Astrocyte (in vitro differentiated cells and primary cell): ENCODE data around the gene USP16. TPM values are rescaled to one million over a fixed set of nuclear protein-coding genes. Genes with fewer than 3 reads are reported as not detected.
"Not testable (repeated sequence)": the region's sequence is repeated elsewhere in the genome, so short reads cannot be mapped to it uniquely, and the experiment has no call there.

Source experiments
- DNase-seq: peaks from one replicate; pipeline ENCODE4 v3.0.0-alpha.2; 2010; ENCODE audit warnings: low read depth
- FAIRE-seq: peaks from 2 replicates; lab custom pipeline; 2011; peaks lifted over from hg19 to GRCh38; lab: Jason Lieb, UNC
- H2AFZ ChIP-seq: 2 replicates; pipeline ENCODE4 v1.6.0; 2012; ENCODE audit warnings: low read depth, low read length, inconsistent platforms
- H3K27ac ChIP-seq: 2 replicates; pipeline ENCODE4 v1.5.1; 2011; ENCODE audit warnings: low read depth, low read length, inconsistent platforms
- H3K27me3 ChIP-seq: 2 replicates; pipeline ENCODE4 v1.6.0; 2011; ENCODE audit warnings: low read length, inconsistent platforms; ENCODE audit not compliant: insufficient read depth
- H3K36me3 ChIP-seq: 2 replicates; pipeline ENCODE4 v1.5.1; 2011; ENCODE audit warnings: low read length, inconsistent platforms; ENCODE audit not compliant: insufficient read depth
- H3K4me1 ChIP-seq: 2 replicates; pipeline ENCODE4 v1.5.1; 2011; ENCODE audit warnings: low read length, inconsistent platforms; ENCODE audit not compliant: insufficient read depth
- H3K4me2 ChIP-seq: 2 replicates; pipeline ENCODE4 v1.6.0; 2012; ENCODE audit warnings: low read length, inconsistent platforms
- H3K4me3 ChIP-seq: 2 replicates; pipeline ENCODE4 v1.5.1; 2011; ENCODE audit warnings: low read depth, mild to moderate bottlenecking, low read length, inconsistent platforms; ENCODE audit not compliant: insufficient read depth
- H3K79me2 ChIP-seq: 2 replicates; pipeline ENCODE4 v1.6.0; 2012; ENCODE audit warnings: mild to moderate bottlenecking, low read length, inconsistent platforms; ENCODE audit not compliant: insufficient read depth
- H3K9ac ChIP-seq: 2 replicates; pipeline ENCODE4 v1.6.0; 2012; ENCODE audit warnings: mild to moderate bottlenecking, low read length, inconsistent platforms
- H3K9me3 ChIP-seq: 2 replicates; pipeline ENCODE4 v1.5.1; 2012; ENCODE audit warnings: low read depth, mild to moderate bottlenecking, low read length, inconsistent platforms; ENCODE audit not compliant: insufficient read depth
- H4K20me1 ChIP-seq: 2 replicates; pipeline ENCODE4 v1.6.0; 2012; ENCODE audit warnings: low read length, inconsistent platforms; ENCODE audit not compliant: insufficient read depth
- H3K27ac Mint-ChIP-seq: one replicate; pipeline ENCODE4 v1.8.0; 2021; ENCODE audit warnings: mild to moderate bottlenecking, mixed read lengths; ENCODE audit not compliant: unreplicated experiment
- H3K27me3 Mint-ChIP-seq: one replicate; pipeline ENCODE4 v1.8.0; 2021; ENCODE audit warnings: low read depth, mixed read lengths; ENCODE audit not compliant: unreplicated experiment
- H3K36me3 Mint-ChIP-seq: one replicate; pipeline ENCODE4 v1.8.0; 2021; ENCODE audit warnings: low read depth, mixed read lengths; ENCODE audit not compliant: unreplicated experiment
- H3K4me1 Mint-ChIP-seq: one replicate; pipeline ENCODE4 v1.8.0; 2021; ENCODE audit warnings: low read depth, mixed read lengths; ENCODE audit not compliant: unreplicated experiment
- H3K4me3 Mint-ChIP-seq: one replicate; pipeline ENCODE4 v1.8.0; 2021; ENCODE audit warnings: mild to moderate bottlenecking, moderate library complexity, mixed read lengths; ENCODE audit not compliant: unreplicated experiment
- H3K9me3 Mint-ChIP-seq: one replicate; pipeline ENCODE4 v1.8.0; 2021; ENCODE audit warnings: mild to moderate bottlenecking, mixed read lengths; ENCODE audit not compliant: unreplicated experiment
- EZH2 ChIP-seq: IDR thresholded peaks from 2 replicates; pipeline ENCODE4 v1.6.1; 2012; ENCODE audit warnings: mild to moderate bottlenecking, low read length, inconsistent platforms; ENCODE audit not compliant: insufficient read depth
- total RNA-seq: library from RNA; stranded (reverse); gene quantifications from 2 replicates; pipeline ENCODE4 v1.2.1, GENCODE V29; 2021
- TF ChIP-seq, protein P1 (sequence below): IDR thresholded peaks from 2 replicates; pipeline ENCODE4 v1.5.1; 2011; ENCODE audit warnings: low read depth, mild to moderate bottlenecking, inconsistent platforms, low read length, moderate library complexity; ENCODE audit not compliant: insufficient read depth

USP16 gene
- total RNA-seq, 1 donor from 2014 or later: 30.3 TPM

DNA sequence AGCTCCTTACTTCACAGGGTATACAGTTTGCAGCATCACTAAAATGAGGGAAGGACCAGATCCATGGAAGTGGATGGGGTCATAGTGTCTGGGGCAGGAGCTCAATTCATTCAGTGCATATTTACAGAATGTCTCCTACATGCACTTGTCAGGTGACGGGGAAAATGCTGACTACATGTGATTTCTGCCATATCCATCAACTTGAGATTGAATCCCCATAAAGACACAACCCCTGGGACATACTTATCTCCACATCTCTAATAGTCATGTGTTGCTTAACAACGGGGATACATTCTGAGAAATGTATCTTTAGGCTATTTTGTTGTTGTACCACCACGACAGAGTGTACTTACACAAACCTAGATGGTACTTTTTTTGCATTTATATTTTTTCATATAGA lies 17.3 kb upstream of the USP16 start:
- Mint-ChIP-seq H3K27ac (no peak overlapping the region), H3K4me1 (peaks cover 3% of the 10 kb centered on the region), H3K36me3 (peaks cover 2% of the 10 kb centered on the region), H3K9me3 (no peaks in the 10 kb centered on the region), H3K4me3 (no peak overlapping the region), H3K27me3 (no peaks in the 10 kb centered on the region)
- no peaks in the 10 kb centered on the region for H4K20me1 ChIP-seq
- H3K79me2 ChIP-seq: no peaks in the 10 kb centered on the region
- no peaks in the 10 kb centered on the region for H3K9me3 ChIP-seq
- no peak overlapping the region for H3K4me2 ChIP-seq
- no peak for FAIRE-seq
- no peak overlapping the region for H3K9ac ChIP-seq
- H3K4me3 ChIP-seq: no peak overlapping the region
- DNase-seq: no peak
- H3K4me1 ChIP-seq: peaks cover 3% of the 10 kb centered on the region
- H2AFZ ChIP-seq: no peak overlapping the region
- no peak for TF ChIP-seq EZH2
- TF ChIP-seq, protein P1, sequence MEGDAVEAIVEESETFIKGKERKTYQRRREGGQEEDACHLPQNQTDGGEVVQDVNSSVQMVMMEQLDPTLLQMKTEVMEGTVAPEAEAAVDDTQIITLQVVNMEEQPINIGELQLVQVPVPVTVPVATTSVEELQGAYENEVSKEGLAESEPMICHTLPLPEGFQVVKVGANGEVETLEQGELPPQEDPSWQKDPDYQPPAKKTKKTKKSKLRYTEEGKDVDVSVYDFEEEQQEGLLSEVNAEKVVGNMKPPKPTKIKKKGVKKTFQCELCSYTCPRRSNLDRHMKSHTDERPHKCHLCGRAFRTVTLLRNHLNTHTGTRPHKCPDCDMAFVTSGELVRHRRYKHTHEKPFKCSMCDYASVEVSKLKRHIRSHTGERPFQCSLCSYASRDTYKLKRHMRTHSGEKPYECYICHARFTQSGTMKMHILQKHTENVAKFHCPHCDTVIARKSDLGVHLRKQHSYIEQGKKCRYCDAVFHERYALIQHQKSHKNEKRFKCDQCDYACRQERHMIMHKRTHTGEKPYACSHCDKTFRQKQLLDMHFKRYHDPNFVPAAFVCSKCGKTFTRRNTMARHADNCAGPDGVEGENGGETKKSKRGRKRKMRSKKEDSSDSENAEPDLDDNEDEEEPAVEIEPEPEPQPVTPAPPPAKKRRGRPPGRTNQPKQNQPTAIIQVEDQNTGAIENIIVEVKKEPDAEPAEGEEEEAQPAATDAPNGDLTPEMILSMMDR: no peak
- no peaks in the 10 kb centered on the region for H3K27me3 ChIP-seq
- peaks cover 8% of the 10 kb centered on the region for H3K36me3 ChIP-seq
- no peak overlapping the region for H3K27ac ChIP-seq

DNA sequence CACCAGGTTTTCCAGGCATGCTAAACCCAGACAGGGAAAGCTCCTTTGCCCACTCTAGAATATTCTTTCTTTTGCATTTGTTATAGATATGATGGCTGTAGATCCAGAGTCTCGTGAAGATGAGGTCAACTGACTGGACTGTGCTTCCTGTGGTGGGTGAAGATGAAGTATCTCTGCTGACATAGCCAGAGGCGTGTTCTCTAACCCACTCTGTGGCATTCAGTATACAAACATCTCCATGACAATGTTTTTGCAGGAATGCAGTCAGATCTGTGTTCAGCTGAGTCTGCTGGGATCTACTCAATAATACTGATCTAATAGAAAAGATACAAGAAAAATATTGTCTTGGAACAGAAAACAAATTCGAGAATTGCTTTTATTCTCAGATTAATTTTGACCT lies 16.7 kb upstream of the USP16 start:
- FAIRE-seq: no peak
- no peak overlapping the region for H3K9ac ChIP-seq
- peak overlapping the region; percentile 86 for H3K27ac Mint-ChIP-seq

DNA sequence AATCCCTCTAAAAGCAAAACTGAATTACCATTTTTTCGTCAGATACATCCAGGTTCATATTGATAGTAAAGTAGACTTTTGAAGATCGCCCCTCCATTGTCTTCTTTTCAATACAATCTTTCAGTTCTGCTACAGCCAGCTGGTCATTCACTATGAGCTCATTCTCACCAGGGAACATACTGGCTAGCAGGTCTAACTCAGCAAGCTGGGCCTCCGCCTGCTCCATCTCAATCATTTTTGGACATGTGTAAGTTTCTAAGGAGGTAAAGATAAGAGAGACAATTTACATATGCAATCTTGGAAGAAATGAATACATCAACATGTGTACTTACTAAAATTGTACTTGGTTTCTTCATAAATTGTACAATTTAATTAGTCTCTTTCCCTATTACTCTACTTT lies 16.1 kb upstream of the USP16 start:
- Mint-ChIP-seq H3K27ac (peak overlapping the region; percentile 86), H3K4me3 (no peak overlapping the region), H3K9me3 (no peaks in the 10 kb centered on the region), H3K27me3 (no peaks in the 10 kb centered on the region), H3K36me3 (peaks cover 2% of the 10 kb centered on the region), H3K4me1 (peaks cover 3% of the 10 kb centered on the region)
- no peak for TF ChIP-seq EZH2
- TF ChIP-seq, protein P1: no peak
- H3K9ac ChIP-seq: no peak overlapping the region
- no peak overlapping the region for H3K4me2 ChIP-seq
- no peak overlapping the region for H3K4me3 ChIP-seq
- no peaks in the 10 kb centered on the region for H3K9me3 ChIP-seq
- peaks cover 8% of the 10 kb centered on the region for H3K36me3 ChIP-seq
- H3K27ac ChIP-seq: no peak overlapping the region
- H3K27me3 ChIP-seq: no peaks in the 10 kb centered on the region
- no peaks in the 10 kb centered on the region for H4K20me1 ChIP-seq
- H2AFZ ChIP-seq: no peak overlapping the region
- FAIRE-seq: no peak
- DNase-seq: no peak
- no peaks in the 10 kb centered on the region for H3K4me1 ChIP-seq
- no peaks in the 10 kb centered on the region for H3K79me2 ChIP-seq

More for the DNA sequence above, 16.7 kb upstream of the USP16 start:
- no peaks in the 10 kb centered on the region for H3K9me3 ChIP-seq
- no peaks in the 10 kb centered on the region for H3K79me2 ChIP-seq
- Mint-ChIP-seq H3K4me3 (no peak overlapping the region), H3K36me3 (peaks cover 2% of the 10 kb centered on the region), H3K27me3 (no peaks in the 10 kb centered on the region), H3K4me1 (peaks cover 3% of the 10 kb centered on the region), H3K9me3 (no peaks in the 10 kb centered on the region)
- H3K4me1 ChIP-seq: no peaks in the 10 kb centered on the region
- TF ChIP-seq, protein P1: no peak
- no peak for TF ChIP-seq EZH2
- H3K4me2 ChIP-seq: no peak overlapping the region
- peaks cover 8% of the 10 kb centered on the region for H3K36me3 ChIP-seq
- no peaks in the 10 kb centered on the region for H4K20me1 ChIP-seq
- H2AFZ ChIP-seq: no peak overlapping the region
- no peaks in the 10 kb centered on the region for H3K27me3 ChIP-seq
- no peak overlapping the region for H3K4me3 ChIP-seq
- DNase-seq: no peak
- no peak overlapping the region for H3K27ac ChIP-seq

DNA sequence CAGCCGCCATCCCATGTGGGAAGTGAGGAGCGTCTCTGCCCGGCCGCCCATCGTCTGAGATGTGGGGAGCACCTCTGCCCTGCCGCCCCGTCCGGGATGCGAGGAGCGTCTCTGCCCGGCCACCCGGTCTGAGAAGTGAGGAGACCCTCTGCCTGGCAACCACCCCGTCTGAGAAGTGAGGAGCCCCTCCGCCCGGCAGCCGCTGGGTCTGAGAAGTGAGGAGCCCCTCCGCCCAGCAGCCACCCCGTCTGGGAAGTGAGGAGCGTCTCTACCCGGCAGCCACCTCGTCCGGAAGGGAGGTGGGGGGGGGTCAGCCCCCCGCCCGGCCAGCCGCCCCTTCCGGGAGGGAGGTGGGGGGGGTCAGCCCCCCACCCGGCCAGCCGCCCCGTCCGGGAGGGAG lies 13.2 kb upstream of the USP16 start:
- H4K20me1 ChIP-seq, H3K27me3 Mint-ChIP-seq, H3K4me3 Mint-ChIP-seq, H3K27ac Mint-ChIP-seq, H3K9me3 Mint-ChIP-seq, H3K9me3 ChIP-seq, H3K4me2 ChIP-seq, H3K27ac ChIP-seq, DNase-seq, H3K36me3 Mint-ChIP-seq, FAIRE-seq, H3K79me2 ChIP-seq, H3K36me3 ChIP-seq, H3K9ac ChIP-seq, H3K4me1 Mint-ChIP-seq, H3K4me3 ChIP-seq, H3K27me3 ChIP-seq, H2AFZ ChIP-seq, H3K4me1 ChIP-seq: not testable (repeated sequence)
